Left ventricle myocardium superior (tissue), 1 donor: ENCODE results near the gene NGEF. TPM values are rescaled to one million over a fixed set of nuclear protein-coding genes. Genes with fewer than 3 reads are reported as not detected.
A peak's percentile ranks its signal among the peaks of the same experiment; 100 is the strongest.

Experiments used
- ATAC-seq: fragments of 200-7000 bp; cut with Tn5 transposase; one replicate; pipeline ENCODE4 v1.9.1; 2020; ENCODE audit warnings: mild to moderate bottlenecking, moderate library complexity
- DNase-seq: peaks from one replicate; pipeline ENCODE4 v3.0.0-alpha.2; 2020
- intact Hi-C: fragments of 100-400 bp; cut with micrococcal nuclease; formaldehyde crosslinking; loops from one replicate; pipeline ENCODE4 v1.11.0; 2022
- total RNA-seq: library from RNA; stranded (reverse); fragmentation: NEBNext Ultra II Directional; extraction: Animal tissue kit (Norgen Biotek cat#: 25700); gene quantifications from one replicate; pipeline ENCODE4 v1.2.1, GENCODE V29; 2021
- donor health status: DM: no; HTN: yes; CAD: no; lungs with severe emphysema.

The NGEF gene
- total RNA-seq, 1 donor from 2014 or later = not detected

DNA sequence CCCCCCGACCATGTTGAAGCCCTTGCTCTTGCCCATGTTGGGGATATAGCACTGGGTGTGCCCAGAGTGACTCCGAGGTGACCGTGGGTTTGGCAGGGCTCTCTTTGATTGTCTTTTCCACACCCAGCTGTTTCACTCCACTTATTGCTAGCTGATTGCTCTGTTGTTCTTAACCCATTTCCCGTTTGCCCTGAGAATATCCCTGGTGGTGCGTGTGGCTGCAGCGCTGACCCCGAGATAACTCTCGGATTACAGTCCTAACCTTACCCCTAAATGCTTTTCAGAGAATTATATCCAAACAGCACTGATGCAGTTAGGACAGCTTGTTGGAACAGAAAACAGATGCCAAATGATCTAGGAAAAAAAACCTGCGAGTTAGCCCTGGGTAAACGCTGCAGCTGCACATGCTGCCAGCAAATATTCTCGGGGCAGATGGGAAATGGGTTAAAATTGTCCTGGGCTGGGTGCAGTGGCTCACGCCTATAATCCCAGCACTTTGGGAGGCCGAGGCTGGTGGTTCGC is 177.3 kb downstream of the NGEF start:
- DNase-seq (peak; percentile 41), ATAC-seq (peak; percentile 75)
- intact Hi-C loops = no loop called here

DNA sequence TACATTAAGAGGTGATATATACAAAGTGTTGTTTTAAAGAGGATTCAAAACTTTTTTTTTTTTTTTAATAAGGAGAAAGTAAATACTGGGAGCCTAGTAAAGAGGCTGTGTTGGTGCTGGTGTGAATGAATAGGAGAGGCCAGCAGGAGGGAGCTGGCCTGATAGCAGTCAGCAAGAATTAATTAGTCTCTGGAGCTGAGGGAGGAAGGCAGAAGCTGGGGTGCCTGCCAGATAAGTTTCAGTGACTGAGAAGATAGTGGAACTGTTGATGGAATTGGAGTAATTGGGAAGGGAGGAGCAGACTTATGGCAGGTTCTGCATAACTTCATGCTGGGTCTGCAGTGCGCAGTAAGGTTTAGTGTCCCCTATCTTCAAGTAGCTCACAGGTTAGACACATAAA is 179.2 kb downstream of the NGEF start:
- DNase-seq (no peak), ATAC-seq (peak; percentile 76)
- intact Hi-C loops = no loop called here

DNA sequence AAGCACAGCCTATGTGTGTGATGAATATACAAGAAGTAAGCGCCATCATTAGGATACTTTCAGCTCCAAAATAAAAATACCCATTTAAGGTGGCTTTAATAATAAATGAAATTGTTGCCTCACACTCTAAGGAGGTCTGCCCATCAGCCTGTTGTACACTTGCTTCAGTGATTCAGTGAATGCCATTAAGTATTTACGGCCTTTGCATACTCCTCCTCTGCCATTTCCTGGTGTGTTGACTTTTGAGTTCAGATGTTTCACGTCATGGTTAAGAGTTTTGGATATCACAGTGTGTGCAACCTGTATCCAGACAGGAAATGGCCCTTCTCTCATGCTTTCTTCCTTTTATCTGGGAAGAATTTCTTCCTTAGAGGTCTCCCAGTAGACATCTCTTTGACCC is 181.6 kb downstream of the NGEF start:
- DNase-seq (no peak), ATAC-seq (no peak)
- intact Hi-C loops = no loop called here

DNA sequence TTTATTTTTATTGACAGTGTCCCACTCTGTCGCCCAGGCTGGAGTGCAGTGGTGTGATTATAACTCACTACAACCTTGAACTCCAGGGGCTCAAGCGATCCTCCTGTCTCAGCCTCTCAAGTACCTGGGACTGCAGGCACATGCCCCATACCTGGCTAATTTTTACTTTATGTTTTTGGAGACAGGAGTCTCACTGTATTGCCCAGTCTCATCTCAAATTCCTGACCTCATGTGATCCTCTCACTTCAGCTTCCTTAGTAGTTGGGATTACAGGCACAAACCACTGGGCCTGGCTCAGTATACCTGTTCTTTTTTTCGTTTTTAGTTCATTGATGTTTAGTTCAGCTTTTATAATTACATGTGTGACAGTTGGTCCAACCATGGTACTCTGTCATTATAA is 183.1 kb downstream of the NGEF start:
- intact Hi-C loops = no loop called here
- no peak for ATAC-seq
- no peak for DNase-seq

Other genes starting within 250 kb of the NGEF start
- gene KCNJ13, start 236.7 kb downstream of the NGEF start, total RNA-seq = not detected
- 1.3 TPM for gene SNORC, start 143.0 kb downstream of the NGEF start, total RNA-seq
- not detected for gene NEU2, start 19.4 kb upstream of the NGEF start, total RNA-seq
- 5.8 TPM for gene INPP5D, start 47.1 kb upstream of the NGEF start, total RNA-seq
- 18.4 TPM for gene ATG16L1, start 238.4 kb upstream of the NGEF start, total RNA-seq